ENCODE measurements around the gene SVEP1.

GRCh38 chr9:110344821-110345220, 234.7 kb downstream of the SVEP1 start:
- TF ChIP-seq, protein P1, sequence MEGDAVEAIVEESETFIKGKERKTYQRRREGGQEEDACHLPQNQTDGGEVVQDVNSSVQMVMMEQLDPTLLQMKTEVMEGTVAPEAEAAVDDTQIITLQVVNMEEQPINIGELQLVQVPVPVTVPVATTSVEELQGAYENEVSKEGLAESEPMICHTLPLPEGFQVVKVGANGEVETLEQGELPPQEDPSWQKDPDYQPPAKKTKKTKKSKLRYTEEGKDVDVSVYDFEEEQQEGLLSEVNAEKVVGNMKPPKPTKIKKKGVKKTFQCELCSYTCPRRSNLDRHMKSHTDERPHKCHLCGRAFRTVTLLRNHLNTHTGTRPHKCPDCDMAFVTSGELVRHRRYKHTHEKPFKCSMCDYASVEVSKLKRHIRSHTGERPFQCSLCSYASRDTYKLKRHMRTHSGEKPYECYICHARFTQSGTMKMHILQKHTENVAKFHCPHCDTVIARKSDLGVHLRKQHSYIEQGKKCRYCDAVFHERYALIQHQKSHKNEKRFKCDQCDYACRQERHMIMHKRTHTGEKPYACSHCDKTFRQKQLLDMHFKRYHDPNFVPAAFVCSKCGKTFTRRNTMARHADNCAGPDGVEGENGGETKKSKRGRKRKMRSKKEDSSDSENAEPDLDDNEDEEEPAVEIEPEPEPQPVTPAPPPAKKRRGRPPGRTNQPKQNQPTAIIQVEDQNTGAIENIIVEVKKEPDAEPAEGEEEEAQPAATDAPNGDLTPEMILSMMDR (IDR thresholded peaks at IDR 0.05 in 8 of 11, conservative IDR thresholded peaks at IDR 0.05 in 3 of 11) = no peak
- TF ChIP-seq POLR2A (IDR thresholded peaks at IDR 0.05) (no peak), POLR2AphosphoS5 (IDR thresholded peaks at IDR 0.05) (no peak)
